ENCODE results near the gene ZNF493. TPM values are rescaled to one million over a fixed set of nuclear protein-coding genes. Genes with fewer than 3 reads are reported as not detected.

The ZNF493 gene
- total RNA-seq, 2 donors from 2014 or later: 7.7 to 8.3 TPM

DNA sequence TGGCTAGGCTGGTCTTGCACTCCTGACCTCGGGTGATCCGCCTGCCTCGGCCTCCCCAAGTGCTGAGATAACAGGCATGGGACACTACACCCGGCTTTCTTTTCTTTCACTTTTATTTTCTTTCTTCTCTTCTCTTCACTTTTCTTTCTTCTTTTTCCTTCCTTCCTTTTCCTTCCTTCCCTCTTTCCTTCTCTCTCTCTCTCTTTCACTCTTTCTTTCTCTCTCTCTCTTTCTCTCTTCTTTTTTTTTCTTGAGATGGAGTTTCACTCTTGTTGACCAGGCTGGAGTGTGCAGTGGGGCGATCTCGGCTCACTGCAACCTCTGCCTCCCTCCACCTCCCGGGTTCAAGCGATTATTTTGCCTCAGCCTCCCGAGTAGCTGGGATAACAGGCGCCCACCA lies 812 bp upstream of the ZNF493 start:
- no peak overlapping the region for H3K4me3 ChIP-seq
- H3K36me3 ChIP-seq: peaks cover 4% of the 10 kb centered on the region
- TF ChIP-seq CTCF (IDR thresholded peaks at IDR 0.05): no peak
- peaks cover 0 to 11% of the 10 kb centered on the region in 2 donors for H3K4me1 ChIP-seq
- peak overlapping the region in 1 of 2 donors; percentile 84 for H3K27ac ChIP-seq
- H3K27me3 ChIP-seq: no peaks in the 10 kb centered on the region
- no peak for DNase-seq (ENCODE audit: low spot score)
- H3K9me3 ChIP-seq: no peaks in the 10 kb centered on the region

GRCh38 chr19:21398851-21399250 lies 1.9 kb downstream of the ZNF493 start:
- H3K4me1 ChIP-seq: peaks cover 0 to 11% of the 10 kb centered on the region in 2 donors
- H3K27me3 ChIP-seq: no peaks in the 10 kb centered on the region
- no peak for DNase-seq (ENCODE audit: low spot score)
- peaks cover 4% of the 10 kb centered on the region for H3K36me3 ChIP-seq
- H3K9me3 ChIP-seq: no peaks in the 10 kb centered on the region
- no peak for TF ChIP-seq CTCF (IDR thresholded peaks at IDR 0.05)
- H3K4me3 ChIP-seq: no peak overlapping the region
- no peak overlapping the region for H3K27ac ChIP-seq

DNA sequence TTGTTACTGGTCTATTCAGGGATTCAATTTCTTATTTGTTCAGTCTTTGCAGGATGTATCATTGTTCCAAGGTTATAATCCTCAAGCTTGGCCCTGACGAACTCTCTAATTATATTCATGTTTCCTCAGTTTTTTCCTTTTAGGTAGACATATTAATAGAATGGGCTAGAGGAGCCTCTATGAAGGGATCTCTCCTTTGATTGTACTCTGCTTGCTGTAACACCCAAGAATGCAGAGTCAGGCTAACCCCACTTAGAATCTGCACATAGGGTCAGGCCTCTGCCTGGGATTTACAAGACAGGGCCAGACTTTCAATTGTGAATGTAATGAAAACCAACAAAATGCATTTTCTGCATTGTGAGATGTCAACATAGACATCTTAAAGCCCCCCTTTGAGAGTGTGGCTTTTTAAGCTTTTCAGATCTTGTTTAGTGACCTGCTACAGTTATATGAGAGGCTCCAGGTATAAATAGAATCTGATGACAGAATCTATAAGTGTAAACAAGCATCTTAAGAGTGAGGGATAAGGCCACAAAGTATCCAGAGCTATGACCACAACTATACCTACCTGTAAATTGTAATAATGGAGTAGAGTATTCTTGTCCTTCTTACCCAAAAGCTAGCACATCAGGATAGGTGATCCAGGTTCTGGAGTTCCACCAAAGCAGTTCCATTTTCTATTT lies 5.5 kb downstream of the ZNF493 start:
- H3K4me1 ChIP-seq: peaks cover 0 to 11% of the 10 kb centered on the region in 2 donors
- no peaks in the 10 kb centered on the region for H3K27me3 ChIP-seq
- no peak overlapping the region for H3K27ac ChIP-seq
- H3K36me3 ChIP-seq: peaks cover 14% of the 10 kb centered on the region
- no peak overlapping the region for H3K4me3 ChIP-seq
- no peaks in the 10 kb centered on the region for H3K9me3 ChIP-seq
- TF ChIP-seq CTCF (IDR thresholded peaks at IDR 0.05): no peak
- no peak for DNase-seq (ENCODE audit: low spot score)

DNA sequence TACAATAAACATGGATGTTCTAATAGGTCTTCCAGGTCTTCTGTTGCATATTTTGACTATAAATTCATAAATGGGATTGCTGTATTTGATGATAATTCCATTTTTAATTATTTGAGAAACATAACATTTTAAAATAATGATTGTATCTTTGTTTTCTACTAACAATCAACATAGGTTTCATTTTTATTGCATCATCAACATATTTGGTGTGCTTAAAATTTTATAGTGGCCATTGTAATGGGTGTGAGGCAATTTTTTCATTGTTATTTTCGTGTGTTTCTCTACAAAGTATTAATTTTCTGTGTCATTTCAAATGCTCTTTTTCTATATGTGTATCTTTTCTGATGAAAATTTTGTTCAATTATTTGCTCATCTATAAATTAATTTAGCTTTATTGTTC lies 13.2 kb downstream of the ZNF493 start:
- H3K4me1 ChIP-seq: no peaks in the 10 kb centered on the region
- no peak for DNase-seq (ENCODE audit: low spot score)
- H3K9me3 ChIP-seq: no peaks in the 10 kb centered on the region
- TF ChIP-seq CTCF (IDR thresholded peaks at IDR 0.05): no peak
- H3K36me3 ChIP-seq: peaks cover 35% of the 10 kb centered on the region
- no peaks in the 10 kb centered on the region for H3K27me3 ChIP-seq
- no peak overlapping the region for H3K4me3 ChIP-seq
- no peak overlapping the region for H3K27ac ChIP-seq

DNA sequence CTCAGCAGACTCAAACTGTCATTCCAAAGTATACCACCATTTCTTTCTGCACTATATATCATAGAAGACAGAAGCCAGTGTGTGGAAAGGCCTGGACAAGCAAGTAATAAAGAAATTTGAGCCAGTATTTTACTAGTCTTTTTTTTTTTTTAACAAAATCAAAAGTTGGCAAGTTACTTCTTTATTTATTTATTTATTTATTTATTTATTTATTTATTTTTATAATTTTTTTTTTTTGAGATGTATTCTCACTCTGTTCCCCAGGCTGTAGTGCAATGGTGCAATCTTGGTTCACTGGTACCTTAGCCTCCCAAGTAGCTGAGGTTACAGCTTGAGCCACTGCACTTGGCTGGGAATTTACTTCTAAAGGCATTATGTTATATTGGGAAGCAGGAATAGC lies 25.3 kb downstream of the ZNF493 start:
- H3K9me3 ChIP-seq: peaks cover 18 to 80% of the 10 kb centered on the region in 2 donors
- no peak overlapping the region for H3K4me3 ChIP-seq
- no peaks in the 10 kb centered on the region for H3K27me3 ChIP-seq
- no peak for TF ChIP-seq CTCF (IDR thresholded peaks at IDR 0.05)
- H3K27ac ChIP-seq: no peak overlapping the region
- peaks cover 15% of the 10 kb centered on the region for H3K36me3 ChIP-seq
- no peaks in the 10 kb centered on the region for H3K4me1 ChIP-seq
- no peak for DNase-seq (ENCODE audit: low spot score)

Measured in right atrium auricular region (tissue), 2 donors.